Endothelial cell of umbilical vein (primary cell): ENCODE results near the gene HSD17B2. TPM values are rescaled to one million over a fixed set of nuclear protein-coding genes. Genes with fewer than 3 reads are reported as not detected.

Source experiments
- BruUV-seq: library from RNA; stranded (reverse); fragments of 400-500 nt; replicated peaks from 2 replicates; lab custom pipeline; 2021; lab: Mats Ljungman, UMichigan
- CTCF ChIA-PET: fragments of 300-600, 350-600 bp; sonication (Branson Sonifier 250); formaldehyde crosslinking; loops from one replicate; lab custom pipeline; 2021; ENCODE audit warnings: antibody characterized with exemption, inconsistent platforms; lab: Charles Lee
- POLR2A ChIA-PET: fragments of 300-600, 350-600 bp; sonication (Branson Sonifier 250); formaldehyde crosslinking; loops from one replicate; lab custom pipeline; 2021; ENCODE audit warnings: antibody characterized with exemption, inconsistent platforms; lab: Charles Lee
- DNase-seq: peaks from one replicate; pipeline ENCODE4 v3.0.0-alpha.2; 2011; ENCODE audit warnings: low read depth, low spot score
- FAIRE-seq: peaks from 2 replicates; lab custom pipeline; 2011; peaks lifted over from hg19 to GRCh38; lab: Jason Lieb, UNC
- H2AFZ ChIP-seq: 2 replicates; pipeline ENCODE4 v1.6.0; 2012; ENCODE audit warnings: low read depth, low read length, control low read depth, inconsistent platforms
- H3K27ac ChIP-seq: 2 replicates; pipeline ENCODE4 v1.5.1; 2011; ENCODE audit warnings: low read depth, mild to moderate bottlenecking, control low read depth, low read length, moderate library complexity; ENCODE audit not compliant: insufficient read depth
- H3K27me3 ChIP-seq, 2 experiments: 2 replicates each; pipeline versions ENCODE4 v1.6.0 to v1.6.1; 2011; ENCODE audit warnings: low read length in 2 of 2, mixed read lengths in 1 of 2; ENCODE audit not compliant: control insufficient read depth in 2 of 2, insufficient read depth in 2 of 2
- H3K36me3 ChIP-seq, 2 experiments: 2 replicates in 1 of 2; 3 replicates in 1 of 2; pipeline ENCODE4 v1.5.1; 2011; ENCODE audit warnings: low read length in 2 of 2, mild to moderate bottlenecking in 1 of 2, moderate library complexity in 1 of 2; ENCODE audit not compliant: control insufficient read depth in 2 of 2, insufficient read depth in 2 of 2; ENCODE audit errors: extremely low read depth in 1 of 2
- H3K4me1 ChIP-seq: 3 replicates; pipeline ENCODE4 v1.5.1; 2011; ENCODE audit warnings: mild to moderate bottlenecking, low read length; ENCODE audit not compliant: control insufficient read depth, insufficient read depth; ENCODE audit errors: extremely low read depth
- H3K4me2 ChIP-seq: 2 replicates; pipeline ENCODE4 v1.6.1; 2011; ENCODE audit warnings: low read length, control low read depth, mixed read lengths; ENCODE audit not compliant: insufficient read depth
- H3K4me3 ChIP-seq, 3 experiments: fragments of 200-600 bp in 1 of 3; sonication (generic), shearing (Covaris generic) in 1 of 3; replicated peaks in 1 of 3; 2 replicates each; pipeline ENCODE4 v1.5.1; 2011 to 2016; ENCODE audit warnings: control low read depth in 3 of 3, low read length in 3 of 3, mild to moderate bottlenecking in 2 of 3, inconsistent platforms in 1 of 3, low read depth in 1 of 3, moderate library complexity in 1 of 3; ENCODE audit not compliant: insufficient read depth in 1 of 3
- H3K79me2 ChIP-seq: 2 replicates; pipeline ENCODE4 v1.6.0; 2012; ENCODE audit warnings: low read length, inconsistent platforms; ENCODE audit not compliant: control insufficient read depth, insufficient read depth
- H3K9ac ChIP-seq: replicated peaks from 2 replicates; pipeline ENCODE3; 2011; ENCODE audit warnings: low read length, control low read depth; ENCODE audit not compliant: insufficient read depth; ENCODE audit errors: extremely low read depth
- H3K9me1 ChIP-seq: replicated peaks from 3 replicates; pipeline ENCODE4 v1.6.0; 2011; ENCODE audit warnings: mild to moderate bottlenecking, low read length; ENCODE audit not compliant: control insufficient read depth, insufficient read depth; ENCODE audit errors: extremely low read depth
- H3K9me3 ChIP-seq: replicated peaks from 2 replicates; pipeline ENCODE4 v1.5.1; 2012; ENCODE audit warnings: low read length, inconsistent platforms; ENCODE audit not compliant: control insufficient read depth, insufficient read depth
- H4K20me1 ChIP-seq: replicated peaks from 2 replicates; pipeline ENCODE3; 2011; ENCODE audit warnings: mild to moderate bottlenecking, low read length; ENCODE audit not compliant: control insufficient read depth, insufficient read depth; ENCODE audit errors: extremely low read depth
- EZH2 ChIP-seq: IDR thresholded peaks from 2 replicates; pipeline ENCODE4 v1.6.1; 2012; ENCODE audit warnings: borderline replicate concordance, low read depth, mild to moderate bottlenecking, moderate library complexity, low read length, inconsistent platforms; ENCODE audit not compliant: severe bottlenecking
- GATA2 ChIP-seq: IDR thresholded peaks from 2 replicates; pipeline ENCODE4 v1.7.0; 2011; ENCODE audit warnings: low read depth, mild to moderate bottlenecking, moderate library complexity, mixed read lengths, low read length; ENCODE audit not compliant: insufficient read length, insufficient read depth
- JUN ChIP-seq: IDR thresholded peaks from 2 replicates; pipeline ENCODE4 v1.6.1; 2011; ENCODE audit warnings: borderline replicate concordance, low read depth; ENCODE audit not compliant: insufficient read length, insufficient read depth
- MYC ChIP-seq: IDR thresholded peaks from one replicate; pipeline ENCODE4 v1.6.1; 2011; ENCODE audit warnings: mild to moderate bottlenecking, low read depth, low read length
- dilution Hi-C: fragments of 300-500 bp; cut with MboI; formaldehyde crosslinking; loops from one replicate; pipeline ENCODE4 v1.15.0; 2019; ENCODE audit warnings: low sequenced_read_pairs; ENCODE audit not compliant: extremely low pct_ligation_motif_present
- intact Hi-C: fragments of 100-400 bp; cut with micrococcal nuclease; formaldehyde crosslinking; loops from one replicate; pipeline ENCODE4 v1.10.0; 2022
- polyA plus RNA-seq, 4 experiments: library from polyadenylated mRNA; depleted of rRNA in 3 of 4; stranded (reverse) in 3 of 4; unstranded in 1 of 4; fragments of >200 nt; gene quantifications; 2 replicates each; pipeline versions ENCODE4 v1.2.1 to v1.2.3, GENCODE V29; 2011 to 2012; ENCODE audit warnings: missing spikeins in 1 of 4
- total RNA-seq: library from RNA; stranded (reverse); gene quantifications from 2 replicates; pipeline ENCODE4 v1.2.3, GENCODE V29; 2021
- TF ChIP-seq, protein P1 (sequence below), 2 donors: IDR thresholded peaks; 1 replicate in 1 of 2; 2 replicates in 1 of 2; pipeline ENCODE4 v1.5.1; 2011; ENCODE audit warnings: low read length in 2 of 2, mild to moderate bottlenecking in 2 of 2, moderate library complexity in 2 of 2, control low read depth in 1 of 2, inconsistent platforms in 1 of 2, low read depth in 1 of 2; ENCODE audit not compliant: insufficient read depth in 1 of 2; ENCODE audit errors: extremely low read depth in 1 of 2

Gene HSD17B2
- total and polyA plus RNA-seq, 2 donors (not counting 3 experiments of a cell fraction or from before 2014, with no cell fraction given), result 1.2 to 4.5 TPM

DNA sequence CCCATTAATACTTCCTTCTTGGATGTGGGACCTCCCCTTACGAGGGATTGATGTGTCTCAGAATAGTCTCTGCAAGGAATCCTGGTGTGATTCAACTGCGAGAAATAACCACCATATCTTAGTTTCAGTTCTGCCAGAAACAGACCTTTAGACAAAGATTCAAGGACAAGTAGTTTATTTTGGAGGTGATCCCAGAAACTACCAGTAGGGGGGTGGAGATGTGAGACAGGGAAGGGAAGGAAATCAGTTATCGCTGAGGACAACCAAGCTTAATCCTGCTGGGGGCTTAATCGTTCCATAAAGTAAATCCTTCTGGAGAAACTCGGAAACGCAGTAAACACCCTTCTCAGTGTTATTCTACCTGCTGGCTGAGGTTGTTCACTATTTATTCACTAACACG, 18.8 kb upstream of the HSD17B2 start:
- Histone ChIP-seq H3K79me2 (no peaks in the 10 kb centered on the region), H3K9me3 (no peaks in the 10 kb centered on the region), H3K27me3 (peaks cover 4 to 15% of the 10 kb centered on the region in 2 experiments), H3K4me2 (peak overlapping the region; percentile 90), H3K4me1 (peaks cover 9% of the 10 kb centered on the region), H4K20me1 (no peaks in the 10 kb centered on the region), H3K9me1 (no peaks in the 10 kb centered on the region), H3K4me3 (peak overlapping the region in 1 of 3 experiments; percentile 45), H3K27ac (no peak overlapping the region), H3K9ac (no peak overlapping the region), H2AFZ (peak overlapping the region; percentile 74), H3K36me3 (no peaks in the 10 kb centered on the region)
- TF ChIP-seq JUN (no peak), GATA2 (peak; percentile 34)
- TF ChIP-seq, protein P1, sequence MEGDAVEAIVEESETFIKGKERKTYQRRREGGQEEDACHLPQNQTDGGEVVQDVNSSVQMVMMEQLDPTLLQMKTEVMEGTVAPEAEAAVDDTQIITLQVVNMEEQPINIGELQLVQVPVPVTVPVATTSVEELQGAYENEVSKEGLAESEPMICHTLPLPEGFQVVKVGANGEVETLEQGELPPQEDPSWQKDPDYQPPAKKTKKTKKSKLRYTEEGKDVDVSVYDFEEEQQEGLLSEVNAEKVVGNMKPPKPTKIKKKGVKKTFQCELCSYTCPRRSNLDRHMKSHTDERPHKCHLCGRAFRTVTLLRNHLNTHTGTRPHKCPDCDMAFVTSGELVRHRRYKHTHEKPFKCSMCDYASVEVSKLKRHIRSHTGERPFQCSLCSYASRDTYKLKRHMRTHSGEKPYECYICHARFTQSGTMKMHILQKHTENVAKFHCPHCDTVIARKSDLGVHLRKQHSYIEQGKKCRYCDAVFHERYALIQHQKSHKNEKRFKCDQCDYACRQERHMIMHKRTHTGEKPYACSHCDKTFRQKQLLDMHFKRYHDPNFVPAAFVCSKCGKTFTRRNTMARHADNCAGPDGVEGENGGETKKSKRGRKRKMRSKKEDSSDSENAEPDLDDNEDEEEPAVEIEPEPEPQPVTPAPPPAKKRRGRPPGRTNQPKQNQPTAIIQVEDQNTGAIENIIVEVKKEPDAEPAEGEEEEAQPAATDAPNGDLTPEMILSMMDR (IDR thresholded peaks at IDR 0.05; ENCODE audit: extremely low read depth in 1 of 2, insufficient read depth in 1 of 2, low read depth in 1 of 2, low read length in 2 of 2), result peak; percentile 52 to 58
- POLR2A ChIA-PET, result no interaction called here
- intact Hi-C loops, result loop anchor here (1.0 to 5.0 kb wide), 3 partner anchors 19 to 75 kb away; no protein-coding TSS in a partner anchor
- dilution Hi-C loops, result no loop called here
- peak; percentile 80 for FAIRE-seq
- DNase-seq, result peak; percentile 90
- BruUV-seq, result no TSS peak
- CTCF ChIA-PET, result interaction anchor here (0.5 to 2.1 kb wide), 23 partner anchors 9 to 874 kb away, joined by 3 to 20 read pairs (median 4); partner anchors contain the start of gene MPHOSPH6

DNA sequence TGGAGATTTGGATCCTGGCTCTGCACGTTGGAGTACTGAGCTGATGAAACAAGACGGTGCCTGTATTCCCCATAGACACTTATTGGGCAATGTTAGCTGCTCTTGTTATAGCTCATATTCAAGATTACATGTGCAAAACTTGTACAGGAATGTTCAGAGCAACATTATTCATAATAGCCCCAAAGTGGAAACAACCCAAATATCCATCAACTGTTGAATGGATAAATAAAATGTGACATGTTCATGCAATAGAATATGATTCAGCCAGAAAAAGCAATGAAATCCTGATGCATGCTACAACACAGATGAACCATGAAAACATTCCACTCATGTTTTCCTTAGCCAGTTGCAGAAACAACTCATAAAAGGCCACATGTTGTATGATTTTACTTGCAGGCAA, 18.1 kb upstream of the HSD17B2 start:
- no TSS peak for BruUV-seq
- H3K36me3 ChIP-seq, result no peaks in the 10 kb centered on the region
- POLR2A ChIA-PET, result no interaction called here
- no peak overlapping the region for H3K9ac ChIP-seq
- H3K4me2 ChIP-seq, result peak overlapping the region; percentile 90
- H2AFZ ChIP-seq, result no peak overlapping the region
- H3K9me3 ChIP-seq, result no peaks in the 10 kb centered on the region
- no peak for FAIRE-seq
- CTCF ChIA-PET, result interaction anchor here (0.5 to 2.1 kb wide), 22 partner anchors 8 to 873 kb away, joined by 3 to 20 read pairs (median 4); partner anchors contain the start of gene MPHOSPH6
- no peaks in the 10 kb centered on the region for H4K20me1 ChIP-seq
- dilution Hi-C loops, result no loop called here
- no peaks in the 10 kb centered on the region for H3K79me2 ChIP-seq
- no peaks in the 10 kb centered on the region for H3K9me1 ChIP-seq
- TF ChIP-seq EZH2 (no peak), MYC (no peak)
- H3K27ac ChIP-seq, result no peak overlapping the region
- H3K27me3 ChIP-seq, result peaks cover 4 to 8% of the 10 kb centered on the region in 2 experiments
- intact Hi-C loops, result loop anchor here (1.0 to 5.0 kb wide), 3 partner anchors 20 to 76 kb away; no protein-coding TSS in a partner anchor
- H3K4me3 ChIP-seq, result no peak overlapping the region
- DNase-seq, result no peak
- H3K4me1 ChIP-seq, result peaks cover 9% of the 10 kb centered on the region
